GM23338 (cell line): ENCODE results near the gene CD6. TPM values are rescaled to one million over a fixed set of nuclear protein-coding genes. Genes with fewer than 3 reads are reported as not detected.

Experiments used
- ATAC-seq: fragments of 200-7000 bp; cut with Tn5 transposase; 3 replicates; pipeline ENCODE4 v1.9.1; 2020
- DNase-seq: peaks from one replicate; pipeline ENCODE4 v3.0.0-alpha.2; 2015; ENCODE audit warnings: low spot score
- H2AFZ ChIP-seq: fragments of 200-600 bp; sonication (generic); 2 replicates; pipeline ENCODE4 v1.8.0; 2016; ENCODE audit warnings: antibody characterized with exemption, mild to moderate bottlenecking, moderate library complexity
- H3F3A ChIP-seq: fragments of 200-600 bp; sonication (generic); replicated peaks from 2 replicates; pipeline ENCODE4 v1.8.0; 2017; ENCODE audit warnings: antibody characterized with exemption, mixed run types, low read depth
- H3K27ac ChIP-seq: fragments of 200-600 bp; sonication (generic); 2 replicates; pipeline ENCODE4 v1.6.1; 2016; ENCODE audit warnings: low read depth
- H3K27me3 ChIP-seq: fragments of 200-600 bp; sonication (generic); 2 replicates; pipeline ENCODE4 v1.8.0; 2016; ENCODE audit warnings: mild to moderate bottlenecking, mixed run types, moderate library complexity; ENCODE audit not compliant: insufficient read depth
- H3K36me3 ChIP-seq: fragments of 200-600 bp; sonication (generic); 2 replicates; pipeline ENCODE4 v1.8.0; 2016; ENCODE audit warnings: mild to moderate bottlenecking; ENCODE audit not compliant: insufficient read depth
- H3K4me1 ChIP-seq: fragments of 200-600 bp; sonication (generic); 2 replicates; pipeline ENCODE4 v1.8.0; 2016; ENCODE audit warnings: mild to moderate bottlenecking, moderate library complexity; ENCODE audit not compliant: insufficient read depth
- H3K4me2 ChIP-seq: fragments of 200-600 bp; sonication (generic); 2 replicates; pipeline ENCODE4 v1.7.1; 2017; ENCODE audit warnings: mixed run types
- H3K4me3 ChIP-seq: fragments of 200-600 bp; sonication (generic); 2 replicates; pipeline ENCODE4 v1.6.1; 2016; ENCODE audit warnings: mixed run types
- H3K79me2 ChIP-seq: fragments of 200-600 bp; sonication (generic); replicated peaks from 2 replicates; pipeline ENCODE4 v1.8.0; 2017; ENCODE audit warnings: mild to moderate bottlenecking; ENCODE audit not compliant: insufficient read depth
- H3K9me2 ChIP-seq: fragments of 200-600 bp; sonication (generic); 2 replicates; pipeline ENCODE4 v1.8.0; 2017; ENCODE audit not compliant: insufficient read depth
- H4K20me1 ChIP-seq: fragments of 200-600 bp; sonication (generic); replicated peaks from 2 replicates; pipeline ENCODE4 v1.8.0; 2017; ENCODE audit warnings: mild to moderate bottlenecking; ENCODE audit not compliant: insufficient read depth
- H3K27ac Mint-ChIP-seq: 2 replicates; pipeline ENCODE4 v1.8.0; 2020; ENCODE audit warnings: inconsistent platforms, mild to moderate bottlenecking, moderate library complexity, mixed read lengths
- H3K27me3 Mint-ChIP-seq: 3 replicates; pipeline ENCODE4 v1.8.0; 2022; ENCODE audit warnings: low read depth, mild to moderate bottlenecking, moderate library complexity, mixed read lengths, inconsistent platforms; ENCODE audit not compliant: insufficient read depth, poor library complexity
- H3K36me3 Mint-ChIP-seq: 3 replicates; pipeline ENCODE4 v1.8.0; 2021; ENCODE audit warnings: low read depth, mild to moderate bottlenecking, inconsistent platforms, moderate library complexity, mixed read lengths
- H3K4me1 Mint-ChIP-seq: 3 replicates; pipeline ENCODE4 v1.8.0; 2020; ENCODE audit warnings: mild to moderate bottlenecking, inconsistent platforms, mixed read lengths
- H3K4me3 Mint-ChIP-seq: 3 replicates; pipeline ENCODE4 v1.8.0; 2021; ENCODE audit warnings: moderate library complexity, mild to moderate bottlenecking, inconsistent platforms, mixed read lengths
- H3K9me3 Mint-ChIP-seq: 3 replicates; pipeline ENCODE4 v1.8.0; 2020; ENCODE audit warnings: moderate library complexity, mild to moderate bottlenecking, inconsistent platforms, mixed read lengths
- CREB1 ChIP-seq: fragments of 250-450 bp; sonication (Bioruptor Pico); IDR thresholded peaks from 2 replicates; pipeline ENCODE4 v1.5.0; 2020; ENCODE audit warnings: low read depth, mild to moderate bottlenecking, moderate library complexity
- EZH2 ChIP-seq: fragments of 200-600 bp; sonication (generic); IDR thresholded peaks from one replicate; pipeline ENCODE4 v1.8.0; 2017; ENCODE audit warnings: antibody characterized with exemption, mild to moderate bottlenecking, low read depth; ENCODE audit not compliant: unreplicated experiment
- EZH2phosphoT487 ChIP-seq: fragments of 200-600 bp; sonication (generic); IDR thresholded peaks from one replicate; pipeline ENCODE4 v1.8.1; 2018; ENCODE audit warnings: antibody characterized with exemption; ENCODE audit not compliant: unreplicated experiment
- JUNB ChIP-seq: IDR thresholded peaks from one replicate; pipeline ENCODE4 v1.6.1; 2016; ENCODE audit warnings: antibody characterized with exemption; ENCODE audit not compliant: unreplicated experiment
- NANOG ChIP-seq: IDR thresholded peaks from 2 replicates; pipeline ENCODE4 v1.6.1; 2016; ENCODE audit warnings: antibody characterized with exemption, borderline replicate concordance
- POLR2AphosphoS5 ChIP-seq: IDR thresholded peaks from 2 replicates; pipeline ENCODE4 v1.6.1; 2016; ENCODE audit warnings: antibody characterized with exemption, low read depth
- STAT1 ChIP-seq: IDR thresholded peaks from one replicate; pipeline ENCODE4 v1.6.1; 2016; ENCODE audit warnings: antibody characterized with exemption; ENCODE audit not compliant: unreplicated experiment
- ZNF114 ChIP-seq: fragments of 250-450 bp; sonication (Bioruptor Pico); IDR thresholded peaks from 2 replicates; pipeline ENCODE4 v1.5.0; 2020; ENCODE audit warnings: mild to moderate bottlenecking, moderate library complexity
- ZNF331 ChIP-seq: fragments of 250-450 bp; sonication (Bioruptor Pico); IDR thresholded peaks from 2 replicates; pipeline ENCODE4 v1.5.0; 2020; ENCODE audit warnings: low read depth, mild to moderate bottlenecking, moderate library complexity
- polyA plus RNA-seq: library from polyadenylated mRNA; unstranded; fragments of >200 nt; fragmentation: Nextera tagmentation; extraction: Ambion mirVana; gene quantifications from 2 replicates; pipeline ENCODE4 v1.2.1, GENCODE V29; 2016
- total RNA-seq: library from RNA; depleted of rRNA; stranded (reverse); fragments of >200 nt; shearing (Covaris generic); gene quantifications from 2 replicates; pipeline ENCODE4 v1.2.3, GENCODE V29; 2014
- TF ChIP-seq, protein P1 (sequence below): fragments of 250-450 bp; sonication (Bioruptor Pico); IDR thresholded peaks from 2 replicates; pipeline ENCODE4 v1.5.0; 2020; ENCODE audit warnings: mild to moderate bottlenecking, moderate library complexity
- TF ChIP-seq, protein P2 (sequence below): IDR thresholded peaks from 2 replicates; pipeline ENCODE4 v1.6.1; 2016; ENCODE audit warnings: antibody characterized with exemption
- TF ChIP-seq, protein P3 (sequence below), 2 experiments: fragments of 200-600 bp in 1 of 2; sonication (generic) in 1 of 2; conservative IDR thresholded peaks; 2 replicates each; pipeline versions ENCODE4 v1.5.1 to v1.6.1; 2016 to 2017; ENCODE audit warnings: antibody characterized with exemption in 2 of 2, low read depth in 2 of 2, mild to moderate bottlenecking in 2 of 2, moderate library complexity in 1 of 2
- TF ChIP-seq, protein P4 (sequence below): IDR thresholded peaks from one replicate; pipeline ENCODE4 v1.6.1; 2018; ENCODE audit warnings: antibody characterized with exemption; ENCODE audit not compliant: unreplicated experiment

The CD6 gene
- total and polyA plus RNA-seq, 2 experiments from 2014 or later: 0.49 TPM; not detected in 1

DNA sequence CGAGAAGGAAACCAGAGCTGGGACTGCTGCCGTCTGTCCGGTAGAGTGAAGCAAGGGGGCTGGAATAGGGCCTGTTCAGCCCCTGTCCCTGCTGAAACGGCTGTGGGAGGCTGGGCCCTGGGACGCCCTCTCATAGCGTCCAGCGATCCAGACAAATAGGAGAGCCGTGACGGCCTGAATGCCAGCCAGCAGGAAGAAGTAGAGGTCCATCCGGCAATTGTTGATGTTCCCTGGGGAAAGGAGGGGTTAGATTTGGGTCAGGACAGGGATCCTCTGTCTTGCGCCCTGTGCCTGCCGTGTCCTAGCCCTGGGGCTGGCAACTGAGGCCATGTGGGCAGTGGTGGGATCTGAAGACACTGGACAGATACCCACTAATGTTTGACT lies 34.3 kb upstream of the CD6 start:
- Histone ChIP-seq H3K27me3 (no peaks in the 10 kb centered on the region), H3K9me2 (no peaks in the 10 kb centered on the region), H3K4me2 (no peak overlapping the region), H3K79me2 (no peaks in the 10 kb centered on the region), H4K20me1 (no peaks in the 10 kb centered on the region; the same call in 1 of the 2 replicates), H3K27ac (no peak overlapping the region), H3K36me3 (no peaks in the 10 kb centered on the region), H3F3A (no peaks in the 10 kb centered on the region), H2AFZ (no peak overlapping the region), H3K4me3 (no peak overlapping the region), H3K4me1 (no peaks in the 10 kb centered on the region)
- Mint-ChIP-seq H3K4me1 (peaks cover 12% of the 10 kb centered on the region; the same call in 2 of the 3 replicates), H3K27me3 (peaks cover 6% of the 10 kb centered on the region), H3K4me3 (no peak overlapping the region), H3K27ac (no peak overlapping the region), H3K9me3 (no peaks in the 10 kb centered on the region), H3K36me3 (peaks cover 25% of the 10 kb centered on the region)
- ATAC-seq: no peak
- no peak for DNase-seq
- TF ChIP-seq ZNF114 (CRISPR knock-in tag): no peak
- no peak for TF ChIP-seq POLR2AphosphoS5
- TF ChIP-seq, protein P1, sequence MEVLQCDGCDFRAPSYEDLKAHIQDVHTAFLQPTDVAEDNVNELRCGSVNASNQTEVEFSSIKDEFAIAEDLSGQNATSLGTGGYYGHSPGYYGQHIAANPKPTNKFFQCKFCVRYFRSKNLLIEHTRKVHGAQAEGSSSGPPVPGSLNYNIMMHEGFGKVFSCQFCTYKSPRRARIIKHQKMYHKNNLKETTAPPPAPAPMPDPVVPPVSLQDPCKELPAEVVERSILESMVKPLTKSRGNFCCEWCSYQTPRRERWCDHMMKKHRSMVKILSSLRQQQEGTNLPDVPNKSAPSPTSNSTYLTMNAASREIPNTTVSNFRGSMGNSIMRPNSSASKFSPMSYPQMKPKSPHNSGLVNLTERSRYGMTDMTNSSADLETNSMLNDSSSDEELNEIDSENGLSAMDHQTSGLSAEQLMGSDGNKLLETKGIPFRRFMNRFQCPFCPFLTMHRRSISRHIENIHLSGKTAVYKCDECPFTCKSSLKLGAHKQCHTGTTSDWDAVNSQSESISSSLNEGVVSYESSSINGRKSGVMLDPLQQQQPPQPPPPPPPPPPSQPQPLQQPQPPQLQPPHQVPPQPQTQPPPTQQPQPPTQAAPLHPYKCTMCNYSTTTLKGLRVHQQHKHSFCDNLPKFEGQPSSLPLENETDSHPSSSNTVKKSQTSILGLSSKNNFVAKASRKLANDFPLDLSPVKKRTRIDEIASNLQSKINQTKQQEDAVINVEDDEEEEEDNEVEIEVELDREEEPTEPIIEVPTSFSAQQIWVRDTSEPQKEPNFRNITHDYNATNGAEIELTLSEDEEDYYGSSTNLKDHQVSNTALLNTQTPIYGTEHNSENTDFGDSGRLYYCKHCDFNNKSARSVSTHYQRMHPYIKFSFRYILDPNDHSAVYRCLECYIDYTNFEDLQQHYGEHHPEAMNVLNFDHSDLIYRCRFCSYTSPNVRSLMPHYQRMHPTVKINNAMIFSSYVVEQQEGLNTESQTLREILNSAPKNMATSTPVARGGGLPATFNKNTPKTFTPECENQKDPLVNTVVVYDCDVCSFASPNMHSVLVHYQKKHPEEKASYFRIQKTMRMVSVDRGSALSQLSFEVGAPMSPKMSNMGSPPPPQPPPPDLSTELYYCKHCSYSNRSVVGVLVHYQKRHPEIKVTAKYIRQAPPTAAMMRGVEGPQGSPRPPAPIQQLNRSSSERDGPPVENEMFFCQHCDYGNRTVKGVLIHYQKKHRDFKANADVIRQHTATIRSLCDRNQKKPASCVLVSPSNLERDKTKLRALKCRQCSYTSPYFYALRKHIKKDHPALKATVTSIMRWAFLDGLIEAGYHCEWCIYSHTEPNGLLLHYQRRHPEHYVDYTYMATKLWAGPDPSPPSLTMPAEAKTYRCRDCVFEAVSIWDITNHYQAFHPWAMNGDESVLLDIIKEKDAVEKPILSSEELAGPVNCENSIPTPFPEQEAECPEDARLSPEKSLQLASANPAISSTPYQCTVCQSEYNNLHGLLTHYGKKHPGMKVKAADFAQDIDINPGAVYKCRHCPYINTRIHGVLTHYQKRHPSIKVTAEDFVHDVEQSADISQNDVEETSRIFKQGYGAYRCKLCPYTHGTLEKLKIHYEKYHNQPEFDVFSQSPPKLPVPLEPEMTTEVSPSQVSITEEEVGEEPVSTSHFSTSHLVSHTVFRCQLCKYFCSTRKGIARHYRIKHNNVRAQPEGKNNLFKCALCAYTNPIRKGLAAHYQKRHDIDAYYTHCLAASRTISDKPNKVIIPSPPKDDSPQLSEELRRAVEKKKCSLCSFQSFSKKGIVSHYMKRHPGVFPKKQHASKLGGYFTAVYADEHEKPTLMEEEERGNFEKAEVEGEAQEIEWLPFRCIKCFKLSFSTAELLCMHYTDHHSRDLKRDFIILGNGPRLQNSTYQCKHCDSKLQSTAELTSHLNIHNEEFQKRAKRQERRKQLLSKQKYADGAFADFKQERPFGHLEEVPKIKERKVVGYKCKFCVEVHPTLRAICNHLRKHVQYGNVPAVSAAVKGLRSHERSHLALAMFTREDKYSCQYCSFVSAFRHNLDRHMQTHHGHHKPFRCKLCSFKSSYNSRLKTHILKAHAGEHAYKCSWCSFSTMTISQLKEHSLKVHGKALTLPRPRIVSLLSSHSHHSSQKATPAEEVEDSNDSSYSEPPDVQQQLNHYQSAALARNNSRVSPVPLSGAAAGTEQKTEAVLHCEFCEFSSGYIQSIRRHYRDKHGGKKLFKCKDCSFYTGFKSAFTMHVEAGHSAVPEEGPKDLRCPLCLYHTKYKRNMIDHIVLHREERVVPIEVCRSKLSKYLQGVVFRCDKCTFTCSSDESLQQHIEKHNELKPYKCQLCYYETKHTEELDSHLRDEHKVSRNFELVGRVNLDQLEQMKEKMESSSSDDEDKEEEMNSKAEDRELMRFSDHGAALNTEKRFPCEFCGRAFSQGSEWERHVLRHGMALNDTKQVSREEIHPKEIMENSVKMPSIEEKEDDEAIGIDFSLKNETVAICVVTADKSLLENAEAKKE: no peak
- TF ChIP-seq NANOG: no peak
- TF ChIP-seq STAT1: no peak
- TF ChIP-seq, protein P2, sequence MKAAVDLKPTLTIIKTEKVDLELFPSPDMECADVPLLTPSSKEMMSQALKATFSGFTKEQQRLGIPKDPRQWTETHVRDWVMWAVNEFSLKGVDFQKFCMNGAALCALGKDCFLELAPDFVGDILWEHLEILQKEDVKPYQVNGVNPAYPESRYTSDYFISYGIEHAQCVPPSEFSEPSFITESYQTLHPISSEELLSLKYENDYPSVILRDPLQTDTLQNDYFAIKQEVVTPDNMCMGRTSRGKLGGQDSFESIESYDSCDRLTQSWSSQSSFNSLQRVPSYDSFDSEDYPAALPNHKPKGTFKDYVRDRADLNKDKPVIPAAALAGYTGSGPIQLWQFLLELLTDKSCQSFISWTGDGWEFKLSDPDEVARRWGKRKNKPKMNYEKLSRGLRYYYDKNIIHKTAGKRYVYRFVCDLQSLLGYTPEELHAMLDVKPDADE: no peak
- no peak for TF ChIP-seq EZH2phosphoT487
- TF ChIP-seq JUNB: no peak
- TF ChIP-seq ZNF331 (CRISPR knock-in tag): no peak
- no peak for TF ChIP-seq EZH2
- TF ChIP-seq CREB1: no peak
- TF ChIP-seq, protein P3, sequence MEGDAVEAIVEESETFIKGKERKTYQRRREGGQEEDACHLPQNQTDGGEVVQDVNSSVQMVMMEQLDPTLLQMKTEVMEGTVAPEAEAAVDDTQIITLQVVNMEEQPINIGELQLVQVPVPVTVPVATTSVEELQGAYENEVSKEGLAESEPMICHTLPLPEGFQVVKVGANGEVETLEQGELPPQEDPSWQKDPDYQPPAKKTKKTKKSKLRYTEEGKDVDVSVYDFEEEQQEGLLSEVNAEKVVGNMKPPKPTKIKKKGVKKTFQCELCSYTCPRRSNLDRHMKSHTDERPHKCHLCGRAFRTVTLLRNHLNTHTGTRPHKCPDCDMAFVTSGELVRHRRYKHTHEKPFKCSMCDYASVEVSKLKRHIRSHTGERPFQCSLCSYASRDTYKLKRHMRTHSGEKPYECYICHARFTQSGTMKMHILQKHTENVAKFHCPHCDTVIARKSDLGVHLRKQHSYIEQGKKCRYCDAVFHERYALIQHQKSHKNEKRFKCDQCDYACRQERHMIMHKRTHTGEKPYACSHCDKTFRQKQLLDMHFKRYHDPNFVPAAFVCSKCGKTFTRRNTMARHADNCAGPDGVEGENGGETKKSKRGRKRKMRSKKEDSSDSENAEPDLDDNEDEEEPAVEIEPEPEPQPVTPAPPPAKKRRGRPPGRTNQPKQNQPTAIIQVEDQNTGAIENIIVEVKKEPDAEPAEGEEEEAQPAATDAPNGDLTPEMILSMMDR (conservative IDR thresholded peaks at IDR 0.05; ENCODE audit: low read depth in 2 of 2): no peak
- TF ChIP-seq, protein P4, sequence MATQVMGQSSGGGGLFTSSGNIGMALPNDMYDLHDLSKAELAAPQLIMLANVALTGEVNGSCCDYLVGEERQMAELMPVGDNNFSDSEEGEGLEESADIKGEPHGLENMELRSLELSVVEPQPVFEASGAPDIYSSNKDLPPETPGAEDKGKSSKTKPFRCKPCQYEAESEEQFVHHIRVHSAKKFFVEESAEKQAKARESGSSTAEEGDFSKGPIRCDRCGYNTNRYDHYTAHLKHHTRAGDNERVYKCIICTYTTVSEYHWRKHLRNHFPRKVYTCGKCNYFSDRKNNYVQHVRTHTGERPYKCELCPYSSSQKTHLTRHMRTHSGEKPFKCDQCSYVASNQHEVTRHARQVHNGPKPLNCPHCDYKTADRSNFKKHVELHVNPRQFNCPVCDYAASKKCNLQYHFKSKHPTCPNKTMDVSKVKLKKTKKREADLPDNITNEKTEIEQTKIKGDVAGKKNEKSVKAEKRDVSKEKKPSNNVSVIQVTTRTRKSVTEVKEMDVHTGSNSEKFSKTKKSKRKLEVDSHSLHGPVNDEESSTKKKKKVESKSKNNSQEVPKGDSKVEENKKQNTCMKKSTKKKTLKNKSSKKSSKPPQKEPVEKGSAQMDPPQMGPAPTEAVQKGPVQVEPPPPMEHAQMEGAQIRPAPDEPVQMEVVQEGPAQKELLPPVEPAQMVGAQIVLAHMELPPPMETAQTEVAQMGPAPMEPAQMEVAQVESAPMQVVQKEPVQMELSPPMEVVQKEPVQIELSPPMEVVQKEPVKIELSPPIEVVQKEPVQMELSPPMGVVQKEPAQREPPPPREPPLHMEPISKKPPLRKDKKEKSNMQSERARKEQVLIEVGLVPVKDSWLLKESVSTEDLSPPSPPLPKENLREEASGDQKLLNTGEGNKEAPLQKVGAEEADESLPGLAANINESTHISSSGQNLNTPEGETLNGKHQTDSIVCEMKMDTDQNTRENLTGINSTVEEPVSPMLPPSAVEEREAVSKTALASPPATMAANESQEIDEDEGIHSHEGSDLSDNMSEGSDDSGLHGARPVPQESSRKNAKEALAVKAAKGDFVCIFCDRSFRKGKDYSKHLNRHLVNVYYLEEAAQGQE: no peak
